ENCODE data around the gene DEPP1. TPM values are rescaled to one million over a fixed set of nuclear protein-coding genes. Genes with fewer than 3 reads are reported as not detected.

The DEPP1 gene
- total and polyA plus RNA-seq, 2 donors (not counting 1 experiment from before 2014, with no cell fraction given): not detected

DNA sequence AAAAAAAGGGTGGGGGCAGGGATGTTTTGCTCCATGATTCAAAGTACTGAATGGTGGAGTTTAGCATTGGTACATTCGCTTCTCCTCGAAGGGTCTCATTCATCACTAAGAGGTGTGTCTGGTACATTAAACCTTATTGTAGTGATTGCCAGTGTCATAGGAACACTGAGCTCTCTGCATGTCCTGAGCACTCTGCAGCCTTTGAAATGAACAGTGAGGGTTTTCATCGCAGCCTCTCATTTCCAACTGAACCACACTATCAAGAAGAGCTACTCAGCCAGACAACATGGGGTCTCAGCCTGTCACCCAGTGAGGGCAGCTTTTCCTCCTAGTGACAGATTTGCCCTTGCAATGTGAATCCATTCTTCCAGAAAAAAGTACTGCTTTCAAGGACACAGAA lies 7.6 kb upstream of the DEPP1 start:
- DNase-seq (no peak), ATAC-seq (ENCODE audit: low read depth) (no peak)
- ChIA-PET POLR2A (no interaction called here), CTCF (no interaction called here)
- WGBS (ENCODE audit: insufficient coverage): 86% methylated on average over 1 of the region's 3 CpGs
- Mint-ChIP-seq H3K27me3 (peaks cover 10% of the 10 kb centered on the region), H3K27ac (no peak overlapping the region), H3K9me3 (ENCODE audit: insufficient read depth) (no peaks in the 10 kb centered on the region), H3K4me3 (no peak overlapping the region), H3K4me1 (no peaks in the 10 kb centered on the region)
- Histone ChIP-seq H3K4me2 (replicated peaks; ENCODE audit: low read depth, low read length, poor library complexity, severe bottlenecking) (no peak overlapping the region), H3K27ac (ENCODE audit: low read length in 2 of 2) (no peak overlapping the region), H3K79me2 (ENCODE audit: control insufficient read depth, insufficient read depth, low read length) (no peaks in the 10 kb centered on the region), H3K4me3 (ENCODE audit: control extremely low read depth in 1 of 5, extremely low read depth in 1 of 5, insufficient read depth in 1 of 5, low read depth in 2 of 5, low read length in 4 of 5) (no peak overlapping the region), H3K4me1 (ENCODE audit: control insufficient read depth in 2 of 2, insufficient read depth in 2 of 2, low read length in 2 of 2) (no peaks in the 10 kb centered on the region), H2AFZ (ENCODE audit: insufficient read depth, low read depth, low read length, poor library complexity, severe bottlenecking) (no peak overlapping the region), H3K9me3 (ENCODE audit: control extremely low read depth in 1 of 3, control insufficient read depth in 2 of 3, insufficient read depth in 1 of 3, low read length in 2 of 3) (no peaks in the 10 kb centered on the region), H3K9ac (ENCODE audit: low read length) (no peak overlapping the region), H3K27me3 (replicated peaks in 1 of 4; ENCODE audit: control extremely low read depth in 1 of 4, control insufficient read depth in 3 of 4, insufficient read depth in 4 of 4, low read length in 3 of 4) (no peaks in the 10 kb centered on the region), H4K20me1 (ENCODE audit: control insufficient read depth, insufficient read depth, low read length, poor library complexity, severe bottlenecking) (no peaks in the 10 kb centered on the region), H3K36me3 (replicated peaks in 1 of 2; ENCODE audit: control extremely low read depth in 1 of 2, control insufficient read depth in 1 of 2, extremely low read depth in 1 of 2, insufficient read depth in 2 of 2, low read length in 1 of 2) (no peaks in the 10 kb centered on the region)
- intact Hi-C loops (cut with micrococcal nuclease): no loop called here
- no peak for TF ChIP-seq EZH2 (IDR thresholded peaks at IDR 0.05; ENCODE audit: borderline replicate concordance, insufficient read depth, low read depth, low read length, poor library complexity, severe bottlenecking)
- TF ChIP-seq, protein P1, sequence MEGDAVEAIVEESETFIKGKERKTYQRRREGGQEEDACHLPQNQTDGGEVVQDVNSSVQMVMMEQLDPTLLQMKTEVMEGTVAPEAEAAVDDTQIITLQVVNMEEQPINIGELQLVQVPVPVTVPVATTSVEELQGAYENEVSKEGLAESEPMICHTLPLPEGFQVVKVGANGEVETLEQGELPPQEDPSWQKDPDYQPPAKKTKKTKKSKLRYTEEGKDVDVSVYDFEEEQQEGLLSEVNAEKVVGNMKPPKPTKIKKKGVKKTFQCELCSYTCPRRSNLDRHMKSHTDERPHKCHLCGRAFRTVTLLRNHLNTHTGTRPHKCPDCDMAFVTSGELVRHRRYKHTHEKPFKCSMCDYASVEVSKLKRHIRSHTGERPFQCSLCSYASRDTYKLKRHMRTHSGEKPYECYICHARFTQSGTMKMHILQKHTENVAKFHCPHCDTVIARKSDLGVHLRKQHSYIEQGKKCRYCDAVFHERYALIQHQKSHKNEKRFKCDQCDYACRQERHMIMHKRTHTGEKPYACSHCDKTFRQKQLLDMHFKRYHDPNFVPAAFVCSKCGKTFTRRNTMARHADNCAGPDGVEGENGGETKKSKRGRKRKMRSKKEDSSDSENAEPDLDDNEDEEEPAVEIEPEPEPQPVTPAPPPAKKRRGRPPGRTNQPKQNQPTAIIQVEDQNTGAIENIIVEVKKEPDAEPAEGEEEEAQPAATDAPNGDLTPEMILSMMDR (IDR thresholded peaks at IDR 0.05): no peak

DNA sequence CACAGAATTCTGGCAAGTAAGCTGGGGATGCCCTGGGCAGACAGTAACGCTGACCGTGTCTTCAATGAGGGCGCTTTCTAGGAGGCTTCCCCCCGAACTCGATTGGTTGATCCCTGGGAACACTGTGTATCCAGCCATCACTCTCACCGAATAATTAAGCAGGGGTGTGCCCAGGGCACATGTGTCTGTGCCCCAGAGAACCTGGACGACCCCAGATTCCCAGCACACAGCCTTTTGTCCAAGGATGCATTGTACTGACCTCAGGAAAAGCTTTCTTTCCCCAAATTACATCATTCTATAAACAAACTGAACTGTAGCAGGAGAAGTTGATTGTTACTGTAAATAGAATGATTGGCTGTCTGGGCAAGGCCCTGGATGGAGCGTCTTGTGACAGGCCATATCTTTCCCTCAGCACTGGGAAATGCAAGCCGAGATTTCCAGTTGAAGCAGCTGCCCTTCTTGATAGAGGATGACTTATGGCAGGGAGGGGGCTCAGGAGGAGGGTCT lies 6.6 kb upstream of the DEPP1 start:
- Mint-ChIP-seq H3K4me3 (no peak overlapping the region), H3K4me1 (no peaks in the 10 kb centered on the region), H3K9me3 (ENCODE audit: insufficient read depth) (no peaks in the 10 kb centered on the region), H3K27me3 (peaks cover 10% of the 10 kb centered on the region), H3K27ac (no peak overlapping the region)
- 94% methylated on average over 9 of the region's 9 CpGs for WGBS (ENCODE audit: insufficient coverage)
- ChIA-PET CTCF (no interaction called here), POLR2A (no interaction called here)
- Histone ChIP-seq H3K9ac (ENCODE audit: low read length) (no peak overlapping the region), H4K20me1 (ENCODE audit: control insufficient read depth, insufficient read depth, low read length, poor library complexity, severe bottlenecking) (no peaks in the 10 kb centered on the region), H2AFZ (ENCODE audit: insufficient read depth, low read depth, low read length, poor library complexity, severe bottlenecking) (no peak overlapping the region), H3K4me1 (ENCODE audit: control insufficient read depth in 2 of 2, insufficient read depth in 2 of 2, low read length in 2 of 2) (no peaks in the 10 kb centered on the region), H3K4me3 (ENCODE audit: control extremely low read depth in 1 of 5, extremely low read depth in 1 of 5, insufficient read depth in 1 of 5, low read depth in 2 of 5, low read length in 4 of 5) (no peak overlapping the region), H3K4me2 (replicated peaks; ENCODE audit: low read depth, low read length, poor library complexity, severe bottlenecking) (no peak overlapping the region), H3K79me2 (ENCODE audit: control insufficient read depth, insufficient read depth, low read length) (no peaks in the 10 kb centered on the region), H3K27me3 (replicated peaks in 1 of 4; ENCODE audit: control extremely low read depth in 1 of 4, control insufficient read depth in 3 of 4, insufficient read depth in 4 of 4, low read length in 3 of 4) (no peaks in the 10 kb centered on the region), H3K27ac (ENCODE audit: low read length in 2 of 2) (no peak overlapping the region), H3K9me3 (ENCODE audit: control extremely low read depth in 1 of 3, control insufficient read depth in 2 of 3, insufficient read depth in 1 of 3, low read length in 2 of 3) (no peaks in the 10 kb centered on the region), H3K36me3 (replicated peaks in 1 of 2; ENCODE audit: control extremely low read depth in 1 of 2, control insufficient read depth in 1 of 2, extremely low read depth in 1 of 2, insufficient read depth in 2 of 2, low read length in 1 of 2) (no peaks in the 10 kb centered on the region)
- TF ChIP-seq, protein P1 (IDR thresholded peaks at IDR 0.05): no peak
- no peak for TF ChIP-seq EZH2 (IDR thresholded peaks at IDR 0.05; ENCODE audit: borderline replicate concordance, insufficient read depth, low read depth, low read length, poor library complexity, severe bottlenecking)
- intact Hi-C loops (cut with micrococcal nuclease): no loop called here
- ATAC-seq (ENCODE audit: low read depth): no peak
- DNase-seq: no peak
